ENCODE measurements around the gene CLGN.

The CLGN gene

GRCh38 chr4:140373328-140374129, 53.9 kb downstream of the CLGN start, which contains the start of gene SCOC:
Gene SCOC (plus strand): TSS chr4:140373646. CDS start chr4:140379171, 5,525 bp downstream.
- peak; percentile 97 for DNase-seq (ENCODE audit: low spot score)

DNA sequence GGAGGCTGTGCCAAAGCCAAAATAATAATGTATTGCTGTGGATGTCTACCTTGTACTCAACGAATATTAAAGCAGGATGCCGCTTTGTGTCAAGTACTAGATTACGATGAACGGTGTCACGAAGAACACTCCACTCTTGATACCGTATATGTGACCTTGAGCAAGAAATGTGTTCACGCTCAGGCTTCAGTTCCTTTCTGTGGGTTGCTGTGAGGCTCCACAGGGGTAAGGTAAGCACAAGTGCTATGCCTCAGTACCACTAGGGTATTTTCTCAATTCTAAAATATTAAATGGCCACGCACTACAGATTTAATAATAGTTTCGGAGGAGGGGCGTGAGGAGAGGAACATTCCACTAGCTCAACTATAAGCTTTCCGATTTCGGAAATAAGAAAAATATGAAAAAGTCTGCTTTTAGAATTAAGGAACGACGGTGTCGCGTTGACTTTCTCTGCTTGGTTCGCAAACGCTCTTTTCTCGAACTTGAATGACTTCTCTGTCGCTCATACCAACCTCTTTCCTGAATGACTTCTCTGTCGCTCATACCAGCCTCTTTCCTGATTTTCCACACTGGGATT, 54.6 kb downstream of the CLGN start:
- peak; percentile 37 for DNase-seq (ENCODE audit: low spot score)

DNA sequence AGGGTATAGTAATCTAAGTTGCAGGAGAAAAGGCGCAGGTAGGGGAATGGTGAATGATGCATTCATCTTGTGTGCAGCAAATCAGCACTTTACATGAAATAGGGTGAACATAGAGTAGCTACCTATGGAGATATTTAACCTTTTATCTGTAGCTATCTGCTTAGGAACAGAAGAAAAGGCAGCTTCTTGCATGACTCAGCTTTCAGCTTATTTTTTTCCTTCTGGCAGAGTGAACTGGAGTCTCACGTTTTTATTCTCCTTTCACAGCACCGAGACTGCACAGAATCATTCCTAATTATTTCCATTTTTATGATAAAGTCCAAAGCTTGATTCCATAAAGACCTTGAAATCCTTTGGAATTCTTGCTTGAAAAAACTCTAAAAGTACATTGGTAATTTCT, 58.8 kb downstream of the CLGN start:
- no peak for DNase-seq (ENCODE audit: low spot score)

GRCh38 chr4:140367738-140368137, 59.7 kb downstream of the CLGN start:
- no peak for DNase-seq (ENCODE audit: low spot score)

DNA sequence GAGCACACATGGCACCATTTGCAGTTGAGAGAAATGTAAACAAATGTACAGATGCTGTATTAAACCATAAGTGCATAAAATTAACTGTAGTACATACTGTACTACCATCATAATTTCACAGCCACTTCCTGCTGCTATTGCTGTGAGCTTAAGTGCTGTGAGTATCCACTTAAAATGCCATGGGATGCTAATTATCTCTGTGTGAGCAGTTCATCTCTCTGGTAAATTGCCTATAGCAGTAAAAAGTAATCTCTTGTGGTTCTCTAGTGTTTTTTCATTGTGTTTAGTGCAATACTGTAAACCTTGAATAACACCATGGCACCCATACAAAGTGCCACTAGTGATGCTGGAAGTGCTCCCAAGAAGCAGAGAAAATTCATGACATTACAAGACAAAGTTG, 63.9 kb downstream of the CLGN start:
- DNase-seq (ENCODE audit: low spot score): no peak

DNA sequence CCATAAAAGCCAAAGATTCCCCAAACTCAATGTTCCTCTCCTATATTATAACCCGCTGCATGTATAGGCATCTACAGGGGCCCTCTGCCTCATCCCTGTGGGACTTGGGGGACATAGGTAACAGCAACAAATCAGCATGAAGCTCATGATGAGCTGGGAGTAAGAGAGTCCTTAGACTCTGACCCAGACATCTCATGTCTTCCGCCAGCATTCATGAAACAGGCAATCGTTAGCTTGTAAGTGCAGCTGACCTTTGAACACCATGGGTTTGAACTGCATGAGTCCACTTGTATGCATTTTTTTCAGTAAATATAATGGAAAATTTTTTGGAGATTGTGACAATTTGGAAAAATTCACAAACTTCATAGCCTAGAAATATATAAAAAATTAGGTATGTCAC, 64.4 kb downstream of the CLGN start:
- DNase-seq (ENCODE audit: low spot score): no peak

- no peak for DNase-seq (ENCODE audit: low spot score)
Measured at GRCh38 chr4:140361099-140361498, 66.3 kb downstream of the CLGN start.

DNA sequence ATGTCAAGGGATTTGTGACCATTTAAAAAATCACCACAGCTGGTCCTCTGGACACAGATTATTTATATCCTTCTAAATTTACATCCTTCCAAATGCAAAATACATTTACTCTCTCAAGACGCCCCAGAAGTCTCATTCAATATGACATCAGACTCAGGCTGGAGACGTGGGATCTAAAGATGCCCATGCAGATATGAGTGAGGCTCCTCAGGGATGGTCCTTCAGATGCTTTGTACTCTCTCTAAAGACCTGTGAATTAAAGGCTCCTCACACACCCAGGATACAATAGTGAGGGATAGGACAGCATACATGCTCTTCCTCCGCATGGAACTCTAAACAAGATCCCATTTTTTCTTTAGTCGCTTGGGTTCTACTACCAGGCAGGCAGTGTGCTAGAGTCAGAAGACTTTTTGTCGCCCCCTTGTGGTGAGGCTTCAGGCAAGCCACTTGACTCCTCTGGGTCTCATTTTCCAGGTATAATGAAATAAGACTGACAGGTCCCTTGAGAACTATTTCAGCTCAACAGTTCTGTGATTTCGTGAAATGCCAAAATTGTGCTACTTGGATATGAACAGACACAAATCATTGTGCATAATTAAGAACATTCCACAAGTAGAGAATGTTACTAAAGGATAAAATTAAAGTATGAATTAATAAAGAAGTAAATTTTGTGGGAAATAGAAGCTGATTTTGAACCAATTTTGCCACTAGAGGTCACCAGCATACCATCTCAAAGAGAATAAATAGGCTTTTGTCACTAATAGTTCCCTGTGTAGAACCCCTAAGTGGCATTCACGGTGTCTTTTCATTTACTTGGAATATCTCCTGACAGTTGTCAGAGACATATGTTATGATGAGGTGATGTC, 67.7 kb downstream of the CLGN start:
- peak; percentile 79 for DNase-seq (ENCODE audit: low spot score)

DNA sequence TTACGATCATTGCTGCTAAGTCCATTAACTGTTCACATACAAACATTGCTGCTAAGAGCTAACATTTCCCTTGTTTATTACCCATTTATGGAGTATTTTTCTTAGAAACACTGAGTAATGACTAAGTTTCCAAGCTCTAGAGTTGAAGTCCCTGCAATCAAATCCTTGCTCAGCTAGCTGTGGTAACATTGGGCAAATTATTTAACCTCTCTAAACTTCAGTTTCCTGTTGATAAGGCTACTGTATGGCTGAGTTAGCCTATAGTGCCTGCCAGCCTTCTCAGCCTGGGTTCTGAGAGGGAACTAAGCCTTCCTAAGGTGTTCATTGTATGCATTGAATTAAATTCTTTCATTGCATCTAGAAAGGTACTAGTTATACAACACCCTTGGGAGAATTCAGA, 69.2 kb downstream of the CLGN start:
- no peak for DNase-seq (ENCODE audit: low spot score)

GRCh38 chr4:140357868-140358267, 69.6 kb downstream of the CLGN start:
- no peak for DNase-seq (ENCODE audit: low spot score)

DNA sequence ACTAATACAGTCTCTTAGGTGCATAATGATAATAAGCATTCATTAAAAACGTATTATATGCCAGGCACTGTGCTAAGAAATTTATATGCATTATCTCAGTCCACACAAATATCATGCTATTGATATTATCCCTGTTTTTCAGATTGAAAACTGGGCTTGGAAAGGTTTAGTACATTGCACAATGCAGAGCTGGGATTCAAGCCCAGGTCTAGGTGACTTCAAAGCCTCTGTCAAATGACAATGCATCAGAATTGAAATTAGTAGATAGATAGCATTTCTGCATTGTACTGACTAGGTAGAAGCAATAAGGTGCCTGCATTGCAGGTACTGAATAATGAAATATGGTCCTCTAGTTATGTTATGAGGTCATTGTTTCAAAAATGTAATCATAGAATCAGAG, 72.2 kb downstream of the CLGN start:
- no peak for DNase-seq (ENCODE audit: low spot score)

GRCh38 chr4:140353786-140354185, 73.7 kb downstream of the CLGN start:
- DNase-seq (ENCODE audit: low spot score): no peak

- DNase-seq (ENCODE audit: low spot score): no peak
Measured at GRCh38 chr4:140351093-140352075, 76.1 kb downstream of the CLGN start.

DNA sequence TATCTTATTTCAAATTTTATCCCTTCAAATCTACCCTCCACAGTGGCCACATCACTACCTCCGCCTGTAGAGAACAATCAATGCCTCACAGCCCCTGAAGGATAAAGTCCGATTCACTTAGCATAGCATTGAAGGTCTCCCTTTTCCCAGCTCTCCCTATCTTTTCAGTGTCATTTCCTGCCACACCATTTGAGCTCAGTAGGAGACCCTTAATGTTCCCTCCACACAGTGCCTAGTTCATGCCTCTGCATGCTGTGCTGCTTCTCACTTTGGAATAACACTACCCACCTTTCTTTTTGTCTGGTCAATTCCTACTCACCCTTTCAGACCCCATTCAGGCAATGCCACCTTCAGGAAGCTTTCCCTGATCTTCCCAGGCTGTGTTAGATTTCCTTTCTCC, 77.6 kb downstream of the CLGN start:
- no peak for DNase-seq (ENCODE audit: low spot score)

- no peak for DNase-seq (ENCODE audit: low spot score)
Measured at GRCh38 chr4:140346136-140346535, 81.3 kb downstream of the CLGN start.

DNA sequence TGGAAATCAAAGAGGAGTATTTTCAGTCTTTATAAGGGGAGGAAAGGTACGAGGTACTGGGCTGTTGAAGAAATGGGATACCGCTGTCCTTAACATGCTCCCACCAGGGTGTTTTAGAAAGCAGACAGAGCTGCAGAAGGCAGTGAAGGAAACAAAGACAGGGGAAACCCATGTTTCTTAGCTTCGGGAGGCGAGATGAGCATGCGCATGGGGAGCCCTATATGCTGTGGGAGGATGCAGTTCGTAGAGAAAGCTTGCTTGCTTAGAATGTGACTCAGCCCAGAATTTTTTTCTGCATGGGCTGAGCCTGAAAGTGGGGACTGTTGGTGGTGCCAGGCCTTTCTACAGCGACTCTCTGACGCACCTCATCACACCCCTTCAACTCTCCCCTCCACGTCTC, 82.8 kb downstream of the CLGN start:
- no peak for DNase-seq (ENCODE audit: low spot score)

- no peak for DNase-seq (ENCODE audit: low spot score)
Measured at GRCh38 chr4:140344101-140344500, 83.3 kb downstream of the CLGN start.

DNA sequence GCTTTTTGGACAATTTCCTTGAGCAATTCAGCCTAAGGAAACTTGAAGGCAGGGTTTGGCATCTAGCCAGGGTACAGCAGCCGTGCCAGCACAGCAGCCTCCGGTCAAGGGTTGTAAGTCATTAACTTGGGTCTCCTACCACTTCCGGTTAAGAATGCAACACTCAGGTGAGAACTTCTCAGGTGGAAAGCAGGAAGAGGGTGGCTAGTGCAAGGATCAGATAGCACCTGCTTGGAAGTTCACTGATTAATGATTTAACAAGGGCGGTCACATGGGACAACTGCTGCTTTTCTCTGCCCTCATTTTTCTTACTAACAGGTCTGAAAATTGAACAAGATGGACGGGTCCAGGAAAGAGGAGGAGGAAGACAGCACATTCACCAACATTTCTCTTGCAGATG, 84.1 kb downstream of the CLGN start:
- DNase-seq (ENCODE audit: low spot score): no peak

DNA sequence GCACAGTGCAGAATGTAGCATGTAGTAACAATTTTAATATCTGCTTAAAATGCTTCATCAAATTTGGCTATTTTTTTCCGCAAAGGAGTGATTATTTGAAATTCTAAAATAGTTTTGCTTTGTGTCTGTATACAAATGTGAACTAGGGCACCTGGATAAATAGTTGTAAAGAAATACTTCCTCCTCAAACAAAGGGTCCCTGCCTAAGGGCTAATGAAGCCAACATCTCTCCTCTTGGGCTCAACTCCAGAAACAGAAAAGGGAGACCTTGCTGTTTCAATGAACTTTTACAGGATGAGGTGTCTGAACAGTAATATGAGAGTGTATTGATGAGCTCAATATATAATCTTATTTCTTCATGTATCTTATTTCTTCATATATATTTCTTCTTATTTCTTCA, 84.8 kb downstream of the CLGN start:
- DNase-seq (ENCODE audit: low spot score): no peak

All from hematopoietic multipotent progenitor cell treated with erythropoietin and hydrocortisone succinate and interleukin-3 and kit ligand, for 15 days (in vitro differentiated cells).